NT2/D1 (cell line): ENCODE data around the gene HPS5.
"Not testable (repeated sequence)": the region's sequence is repeated elsewhere in the genome, so short reads cannot be mapped to it uniquely, and the experiment has no call there.

Experiments
- DNase-seq: peaks from one replicate; pipeline ENCODE4 v3.0.0-alpha.2; 2011; ENCODE audit warnings: low read depth, low spot score
- H3K27me3 ChIP-seq: 2 replicates; pipeline ENCODE4 v1.6.0; 2011; ENCODE audit warnings: mild to moderate bottlenecking; ENCODE audit not compliant: insufficient read length, insufficient read depth
- H3K36me3 ChIP-seq: 2 replicates; pipeline ENCODE4 v1.6.1; 2011; ENCODE audit warnings: mild to moderate bottlenecking, low read length, mixed read lengths; ENCODE audit not compliant: insufficient read depth, insufficient read length
- H3K4me1 ChIP-seq: 2 replicates; pipeline ENCODE4 v1.5.1; 2011; ENCODE audit not compliant: insufficient read depth, insufficient read length
- H3K4me3 ChIP-seq: 2 replicates; pipeline ENCODE4 v1.5.1; 2011; ENCODE audit warnings: low read depth; ENCODE audit not compliant: insufficient read length
- H3K9ac ChIP-seq: 2 replicates; pipeline ENCODE4 v1.6.0; 2011; ENCODE audit warnings: low read depth; ENCODE audit not compliant: insufficient read length
- H3K9me3 ChIP-seq: 2 replicates; pipeline ENCODE4 v1.5.1; 2011; ENCODE audit warnings: mild to moderate bottlenecking, low read length; ENCODE audit not compliant: insufficient read depth
- SUZ12 ChIP-seq: IDR thresholded peaks from 2 replicates; pipeline ENCODE4 v1.6.1; 2011; ENCODE audit not compliant: insufficient read length, insufficient read depth; ENCODE audit errors: extremely low read depth
- YY1 ChIP-seq: IDR thresholded peaks from 2 replicates; pipeline ENCODE4 v1.6.1; 2011; ENCODE audit not compliant: insufficient read length, insufficient read depth
- ZNF274 ChIP-seq: IDR thresholded peaks from 2 replicates; pipeline ENCODE4 v1.6.1; 2011; ENCODE audit warnings: mild to moderate bottlenecking, low read depth, low read length

Gene HPS5

DNA sequence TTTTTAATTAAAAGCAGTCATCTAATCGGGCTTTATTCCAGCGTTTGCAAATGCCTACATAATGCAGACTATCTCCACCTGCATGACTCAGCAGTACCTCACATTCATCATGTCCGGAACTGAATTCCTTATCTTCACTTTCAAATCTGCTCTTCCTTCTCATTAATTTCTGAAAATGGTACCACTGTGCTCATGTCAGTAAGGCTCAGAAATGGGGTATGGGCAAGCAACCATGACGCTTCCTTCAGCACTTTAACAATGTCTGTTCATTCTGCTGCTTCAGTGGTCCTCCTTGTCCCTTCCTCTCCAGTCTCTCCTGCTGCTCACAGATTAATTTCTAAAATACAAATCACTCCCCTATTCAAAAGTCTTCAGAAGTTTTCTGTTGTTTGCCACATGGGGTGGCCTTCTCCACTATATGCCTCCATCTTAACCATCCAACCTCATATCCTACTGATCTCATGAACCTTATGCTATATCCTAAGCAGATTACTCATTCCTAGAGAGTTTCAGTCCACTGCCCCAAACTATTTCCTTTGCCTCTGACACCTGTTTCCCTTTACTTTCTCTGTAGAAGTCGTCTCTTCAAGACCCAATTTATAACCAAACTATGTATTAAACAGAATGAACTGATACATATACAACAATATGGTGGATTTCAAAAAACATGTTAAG, 7.4 kb upstream of the HPS5 start:
- H3K27me3 ChIP-seq, result no peaks in the 10 kb centered on the region
- TF ChIP-seq ZNF274 (no peak), SUZ12 (no peak), YY1 (no peak)
- no peak overlapping the region for H3K9ac ChIP-seq
- H3K4me1 ChIP-seq, result peaks cover 4% of the 10 kb centered on the region
- no peak overlapping the region for H3K4me3 ChIP-seq
- H3K9me3 ChIP-seq, result no peaks in the 10 kb centered on the region
- H3K36me3 ChIP-seq, result peaks cover 58% of the 10 kb centered on the region
- no peak for DNase-seq

DNA sequence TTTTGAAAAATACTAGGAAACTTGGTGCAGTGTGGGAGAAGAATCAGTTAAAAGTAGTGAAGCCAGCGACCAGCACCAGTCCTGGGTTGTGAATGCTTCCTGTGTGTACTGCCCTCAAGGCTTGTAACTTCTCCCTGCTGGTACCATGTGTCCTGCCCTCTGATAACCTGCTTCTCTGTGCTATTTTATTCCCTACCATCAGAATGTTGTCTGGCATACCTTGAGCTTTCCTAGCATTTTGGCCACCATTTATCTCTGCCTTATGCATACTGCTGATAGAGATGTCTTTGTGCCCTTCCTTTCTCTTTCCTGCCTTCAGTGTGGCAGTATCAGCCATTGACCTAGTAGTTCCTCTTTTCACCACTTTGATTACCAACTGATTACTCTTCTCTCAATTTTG, 2.4 kb upstream of the HPS5 start:
- Histone ChIP-seq H3K36me3 (peaks cover 47% of the 10 kb centered on the region), H3K27me3 (no peaks in the 10 kb centered on the region), H3K9me3 (no peaks in the 10 kb centered on the region), H3K4me1 (no peaks in the 10 kb centered on the region), H3K9ac (peak overlapping the region; percentile 46), H3K4me3 (peak overlapping the region; percentile 6)
- TF ChIP-seq ZNF274 (no peak), YY1 (no peak)
- DNase-seq, result no peak

DNA sequence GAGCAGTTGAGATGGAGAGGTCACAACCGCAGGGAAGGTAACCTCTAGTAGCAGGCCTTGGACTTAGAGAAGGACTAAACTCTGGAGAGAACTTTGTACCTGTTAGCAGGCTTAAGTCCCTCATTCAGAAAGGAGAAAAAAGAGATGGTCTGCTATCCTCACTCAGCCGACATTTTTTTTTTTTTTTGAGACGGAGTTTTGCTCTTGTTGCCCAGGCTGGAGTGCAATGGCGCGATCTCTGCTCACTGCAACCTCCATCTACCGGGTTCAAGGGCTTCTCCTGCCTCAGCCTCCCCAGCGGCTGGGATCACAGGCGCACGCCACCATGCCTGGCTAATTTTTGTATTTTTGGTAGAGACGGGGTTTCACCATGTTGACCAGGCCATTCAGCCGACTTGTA, 1.9 kb upstream of the HPS5 start:
- not testable (repeated sequence) for H3K27me3 ChIP-seq, H3K4me1 ChIP-seq, H3K9ac ChIP-seq, H3K9me3 ChIP-seq, DNase-seq
- Histone ChIP-seq H3K36me3 (peaks cover 42% of the 10 kb centered on the region), H3K4me3 (peak overlapping the region; percentile 6)

DNA sequence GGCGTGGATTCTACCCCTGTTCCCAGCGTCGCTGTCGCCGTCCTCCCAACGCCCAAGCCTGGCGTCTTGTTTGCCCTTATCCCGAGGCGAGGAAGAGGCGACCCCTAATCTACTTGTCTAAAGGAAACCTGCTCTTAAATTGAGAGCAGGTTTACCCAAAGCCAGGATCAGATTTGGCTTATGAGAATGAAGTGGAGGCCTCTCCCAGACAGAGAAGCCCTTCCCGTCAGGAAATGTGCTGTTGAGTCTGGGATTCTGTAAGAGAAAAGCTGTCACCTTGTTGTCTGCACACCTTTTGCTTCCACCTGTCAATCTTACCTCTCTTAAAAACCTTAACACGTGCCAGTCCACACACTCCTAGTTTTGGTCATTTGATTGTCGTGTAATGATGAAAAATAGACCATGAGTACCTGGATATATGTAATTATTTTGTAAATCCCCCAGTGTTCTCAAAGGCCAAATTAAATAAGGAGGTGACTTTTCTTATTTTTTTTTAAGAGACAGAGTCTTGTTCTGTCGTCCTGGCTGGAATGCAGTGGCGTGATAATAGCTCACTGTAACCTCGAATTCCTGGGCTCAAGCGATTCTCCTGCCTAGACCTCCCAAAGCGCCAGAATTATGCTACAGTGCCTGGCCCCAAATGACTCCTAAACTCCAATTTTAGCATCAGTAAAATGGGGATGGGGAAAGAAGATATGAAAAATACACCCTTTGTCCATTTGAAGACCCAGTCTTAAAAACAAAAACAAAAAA, 1.1 kb upstream of the HPS5 start:
- TF ChIP-seq ZNF274, result no peak
- TF ChIP-seq SUZ12, result no peak
- Histone ChIP-seq H3K9ac (peak overlapping the region; percentile 92), H3K27me3 (no peaks in the 10 kb centered on the region), H3K9me3 (no peaks in the 10 kb centered on the region), H3K36me3 (peaks cover 40% of the 10 kb centered on the region), H3K4me1 (no peaks in the 10 kb centered on the region), H3K4me3 (peak overlapping the region; percentile 86)
- no peak for DNase-seq

DNA sequence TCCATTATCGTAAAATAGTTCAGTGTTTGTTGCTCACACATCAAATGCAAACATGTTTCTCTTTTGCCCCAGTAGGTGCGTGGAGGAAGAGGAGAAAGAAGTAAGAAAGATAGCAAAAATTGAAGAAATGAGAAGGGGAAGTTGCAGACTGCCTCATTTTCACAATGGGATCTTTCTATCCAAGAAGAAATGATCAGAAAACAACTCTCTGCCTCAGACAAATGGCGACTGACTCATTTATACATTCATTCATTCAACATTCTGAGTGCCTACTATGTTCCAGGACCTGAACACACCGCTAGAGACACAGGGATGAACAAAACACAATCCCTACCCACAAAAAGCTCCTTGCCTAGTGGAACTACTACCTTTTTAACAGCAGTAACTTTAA, 367 bp downstream of the HPS5 start:
- Histone ChIP-seq H3K4me1 (no peaks in the 10 kb centered on the region), H3K9ac (peak overlapping the region; percentile 82), H3K4me3 (peak overlapping the region; percentile 86), H3K36me3 (peaks cover 35% of the 10 kb centered on the region), H3K9me3 (no peaks in the 10 kb centered on the region), H3K27me3 (no peaks in the 10 kb centered on the region)
- TF ChIP-seq YY1 (no peak), SUZ12 (no peak), ZNF274 (no peak)
- DNase-seq, result no peak

DNA sequence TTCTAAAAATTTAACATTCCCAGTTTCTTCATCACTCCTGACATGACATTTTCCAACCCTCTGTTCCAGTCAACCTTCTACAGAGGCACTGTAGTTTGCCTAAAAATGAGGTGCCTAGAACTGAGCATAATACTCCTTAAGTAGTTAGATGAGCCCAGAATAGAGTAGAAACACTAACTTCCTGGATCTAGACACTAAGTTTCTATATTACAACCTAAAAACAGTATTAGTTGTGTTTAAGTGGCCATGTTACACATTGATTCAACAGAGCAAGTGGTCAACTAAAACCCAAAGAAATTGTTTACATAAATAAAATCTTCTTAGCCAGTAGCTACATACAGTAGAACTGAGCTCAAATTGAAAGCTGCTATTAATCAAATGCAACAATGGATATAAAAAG, 1.3 kb downstream of the HPS5 start:
- Histone ChIP-seq H3K36me3 (peaks cover 32% of the 10 kb centered on the region), H3K4me3 (peak overlapping the region; percentile 15), H3K9ac (peak overlapping the region; percentile 8), H3K27me3 (no peaks in the 10 kb centered on the region), H3K4me1 (no peaks in the 10 kb centered on the region), H3K9me3 (no peaks in the 10 kb centered on the region)
- no peak for DNase-seq
- no peak for TF ChIP-seq YY1

DNA sequence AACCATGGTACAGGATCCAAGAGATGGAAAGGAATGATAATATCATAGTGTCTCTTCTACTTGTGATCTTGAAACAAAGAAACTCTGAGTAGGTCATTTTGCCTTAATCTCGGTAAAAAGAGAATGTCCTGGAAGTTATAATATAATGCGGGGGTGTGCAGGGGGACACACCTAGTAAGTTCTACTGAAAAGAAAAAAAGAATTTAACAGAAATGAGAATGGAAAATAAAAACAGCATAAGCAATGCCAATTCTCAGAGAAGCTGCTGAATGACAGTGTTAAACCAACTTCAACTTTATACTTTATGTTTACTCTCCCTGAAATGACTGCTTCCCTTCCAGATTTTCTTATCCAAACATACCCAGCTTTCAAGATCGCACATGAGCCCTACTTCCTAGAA, 2.0 kb downstream of the HPS5 start:
- Histone ChIP-seq H3K4me1 (no peaks in the 10 kb centered on the region), H3K9me3 (no peaks in the 10 kb centered on the region), H3K27me3 (no peaks in the 10 kb centered on the region), H3K36me3 (peaks cover 26% of the 10 kb centered on the region), H3K9ac (no peak overlapping the region), H3K4me3 (no peak overlapping the region)
- no peak for DNase-seq
- TF ChIP-seq ZNF274, result no peak

DNA sequence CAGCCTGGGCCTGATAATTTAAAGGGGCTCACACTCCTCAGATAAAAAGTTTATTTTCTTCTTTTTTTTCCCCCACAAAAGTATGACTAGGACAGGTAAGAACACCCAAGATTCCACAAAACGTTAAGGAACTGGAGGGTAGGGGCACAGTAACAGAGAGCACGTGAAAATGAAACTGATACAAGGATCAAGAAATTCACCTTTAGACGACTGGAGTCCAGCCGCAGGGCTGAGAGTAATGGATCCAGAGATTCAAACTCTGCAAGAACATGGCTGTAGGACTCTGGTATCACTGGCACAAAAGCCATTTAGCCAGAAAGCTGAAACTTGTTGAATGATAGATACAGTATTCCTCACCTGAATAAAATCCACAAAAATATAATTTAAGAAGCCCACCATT, 4.4 kb downstream of the HPS5 start:
- H3K4me3 ChIP-seq, result no peak overlapping the region
- peaks cover 12% of the 10 kb centered on the region for H3K36me3 ChIP-seq

More for the DNA sequence above, 4.4 kb downstream of the HPS5 start:
- TF ChIP-seq YY1 (no peak), SUZ12 (no peak), ZNF274 (no peak)
- DNase-seq, result no peak
- H3K9me3 ChIP-seq, result no peaks in the 10 kb centered on the region
- no peak overlapping the region for H3K9ac ChIP-seq
- H3K27me3 ChIP-seq, result no peaks in the 10 kb centered on the region
- no peaks in the 10 kb centered on the region for H3K4me1 ChIP-seq
